ENCODE results near the gene RGSL1.

RGSL1 gene

GRCh38 chr1:182450087-182450486, at the start of gene RGSL1:
Gene RGSL1, plus strand, starts transcription at chr1:182450146. Its CDS starts 20 bp downstream, at chr1:182450166.
- DNase-seq = no peak

GRCh38 chr1:182400567-182400966, 49.4 kb upstream of the RGSL1 start, which contains the start of gene TEDDM1:
Gene TEDDM1, minus strand, starts transcription at chr1:182400667. Its CDS starts 182 bp downstream, at chr1:182400485.
- DNase-seq = no peak

GRCh38 chr1:182404781-182405180, 45.2 kb upstream of the RGSL1 start:
- no peak for DNase-seq

GRCh38 chr1:182405578-182405977, 44.4 kb upstream of the RGSL1 start:
- DNase-seq = no peak

- DNase-seq = no peak
These were observed 43.9 kb upstream of the RGSL1 start for GRCh38 chr1:182406012-182406411.

GRCh38 chr1:182407724-182408123, 42.2 kb upstream of the RGSL1 start:
- DNase-seq = no peak

DNA sequence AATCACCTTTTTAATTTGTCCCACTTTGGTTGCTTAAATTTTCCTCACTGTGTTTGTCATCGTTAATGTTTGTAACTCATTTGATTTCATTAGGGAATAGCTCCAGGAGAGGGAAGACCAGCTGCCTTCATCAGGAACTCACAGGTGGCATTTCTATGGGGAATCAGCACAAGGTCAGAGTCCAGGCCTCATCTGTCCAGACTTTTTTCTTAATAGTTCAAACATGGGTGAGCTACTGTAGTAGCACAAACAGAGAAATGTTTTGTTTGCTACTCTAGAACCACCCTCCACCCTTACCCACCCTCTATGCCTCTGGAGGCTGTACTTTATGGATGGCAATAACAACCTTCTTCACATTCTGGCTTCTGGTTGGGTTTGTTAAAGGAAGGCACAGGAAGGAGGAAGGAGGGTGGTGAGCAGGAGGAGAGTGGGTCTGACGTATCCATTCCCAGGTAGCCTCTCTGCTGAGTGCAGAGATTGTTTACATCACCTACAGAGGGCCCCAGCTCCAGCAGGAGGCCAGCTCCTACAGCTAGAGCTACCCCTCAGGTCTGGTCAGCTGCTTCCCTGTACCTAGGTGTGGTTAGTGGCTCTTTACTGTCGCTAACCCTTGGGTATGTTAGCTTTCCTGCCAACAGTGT, 41.4 kb upstream of the RGSL1 start:
- no peak for DNase-seq

DNA sequence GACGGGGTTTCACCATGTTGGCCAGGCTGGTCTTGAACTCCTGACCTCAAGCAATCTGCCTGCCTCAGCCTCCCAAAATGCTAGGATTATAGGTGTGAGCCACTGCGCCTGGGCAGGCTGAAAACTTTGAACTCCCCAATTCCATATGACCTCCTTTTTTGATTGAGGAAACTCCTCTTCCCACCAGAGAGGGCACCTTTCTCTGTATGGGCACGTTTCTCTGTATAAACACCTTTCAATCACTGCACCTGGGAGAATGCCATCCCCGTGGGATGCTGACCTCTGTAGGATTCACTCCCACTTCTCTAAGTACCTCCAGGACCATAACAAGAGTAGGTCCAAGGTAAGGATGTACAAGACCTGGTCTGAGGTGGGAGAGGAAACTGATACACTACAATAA, 39.8 kb upstream of the RGSL1 start:
- DNase-seq = no peak

DNA sequence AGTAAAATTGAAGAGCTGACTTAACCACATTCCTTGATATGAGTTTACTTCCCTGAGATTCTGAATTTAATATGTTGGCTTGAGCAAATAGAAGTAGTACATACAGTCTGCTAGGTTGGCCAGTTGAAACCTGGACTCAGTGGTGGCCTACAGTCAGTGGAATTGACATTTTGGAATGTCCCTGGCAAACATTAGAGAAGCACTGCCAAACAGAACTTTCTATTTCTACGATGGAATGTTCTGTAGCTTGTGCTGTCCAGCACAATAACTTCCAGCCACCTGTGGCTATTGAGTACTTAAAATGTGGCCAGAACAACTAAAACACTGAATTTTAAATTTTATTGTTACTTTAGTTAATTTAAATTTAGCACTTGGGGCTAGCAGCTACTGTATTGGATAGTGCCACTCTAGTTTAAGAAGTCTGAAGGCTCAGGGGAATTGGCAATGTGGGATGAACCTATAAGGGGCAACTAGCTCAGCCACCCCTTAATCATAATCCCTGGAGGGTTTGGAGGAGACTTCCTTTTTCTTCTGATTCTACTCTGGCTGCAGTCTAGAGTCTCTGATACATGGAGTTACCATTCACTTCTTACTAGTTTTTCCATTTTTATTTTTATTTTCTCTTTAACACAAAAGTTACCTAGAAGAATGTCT, 39.2 kb upstream of the RGSL1 start:
- no peak for DNase-seq

GRCh38 chr1:182413486-182413885, 36.5 kb upstream of the RGSL1 start:
- no peak for DNase-seq

GRCh38 chr1:182413969-182414368, 36.0 kb upstream of the RGSL1 start:
- DNase-seq = no peak

GRCh38 chr1:182415789-182416188, 34.2 kb upstream of the RGSL1 start:
- no peak for DNase-seq

DNA sequence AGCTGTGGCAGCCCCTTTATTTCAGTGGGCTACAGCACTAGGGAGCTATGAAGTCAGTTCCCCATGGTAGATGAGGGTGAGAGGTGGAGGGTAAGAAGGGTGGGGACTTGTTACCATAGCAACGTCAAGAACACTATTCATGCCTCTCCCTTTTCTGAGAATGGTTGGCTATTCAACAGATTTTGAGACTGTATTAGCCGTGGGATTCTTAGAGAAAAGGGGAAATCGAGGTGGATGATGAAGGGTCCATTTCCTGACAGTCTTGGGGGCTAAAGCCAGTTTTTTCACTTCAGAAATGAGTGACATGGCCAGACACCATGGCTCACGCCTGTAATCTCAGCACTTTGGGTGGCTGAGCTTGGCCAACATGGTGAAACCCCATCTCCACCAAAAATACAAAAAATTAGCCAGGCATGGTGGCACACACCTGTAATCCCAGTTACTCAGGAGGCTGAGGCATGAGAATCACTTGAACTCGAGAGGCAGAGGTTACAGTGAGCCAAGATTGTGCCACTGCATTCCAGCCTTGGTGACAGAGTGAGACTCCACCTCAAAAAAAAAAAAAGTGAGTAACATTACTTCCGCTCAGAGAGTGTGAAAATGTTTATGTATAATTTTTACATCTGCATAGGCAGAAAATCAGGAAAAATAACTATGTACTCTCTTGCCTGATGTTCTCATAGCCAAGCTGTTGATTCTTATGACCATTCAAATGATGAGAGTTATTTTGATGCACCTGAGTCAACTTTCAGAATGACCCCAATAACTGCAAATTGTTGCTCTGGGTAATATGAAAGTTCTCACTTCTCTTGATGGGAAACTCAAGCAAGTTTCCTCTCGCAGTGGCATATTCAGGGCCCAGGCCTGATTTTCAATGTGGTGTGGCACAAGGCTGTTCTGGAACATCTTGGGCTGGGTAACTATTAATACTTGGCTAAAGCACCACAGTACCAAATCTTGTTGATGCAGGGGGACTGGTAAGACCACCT, 23.2 kb upstream of the RGSL1 start:
- DNase-seq = no peak

DNA sequence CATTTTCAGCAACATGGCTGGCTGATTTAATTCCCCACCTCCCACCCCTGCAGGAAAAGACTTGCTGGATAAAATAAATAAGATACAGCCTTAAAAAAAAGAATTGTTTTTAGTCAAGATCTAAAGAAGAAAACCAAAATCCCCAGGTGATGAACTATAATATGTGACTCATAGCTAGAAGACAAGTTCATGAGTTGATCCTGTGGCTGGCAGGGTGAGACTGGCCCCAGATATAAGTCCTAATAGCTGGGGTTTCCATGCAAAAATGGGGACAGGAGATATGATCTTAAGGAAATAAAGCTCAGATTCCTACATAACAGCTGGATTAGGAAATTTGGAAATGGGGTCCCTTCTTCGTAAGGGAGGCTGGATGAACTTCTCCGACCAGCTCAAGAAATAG, 21.9 kb upstream of the RGSL1 start:
- no peak for DNase-seq

DNA sequence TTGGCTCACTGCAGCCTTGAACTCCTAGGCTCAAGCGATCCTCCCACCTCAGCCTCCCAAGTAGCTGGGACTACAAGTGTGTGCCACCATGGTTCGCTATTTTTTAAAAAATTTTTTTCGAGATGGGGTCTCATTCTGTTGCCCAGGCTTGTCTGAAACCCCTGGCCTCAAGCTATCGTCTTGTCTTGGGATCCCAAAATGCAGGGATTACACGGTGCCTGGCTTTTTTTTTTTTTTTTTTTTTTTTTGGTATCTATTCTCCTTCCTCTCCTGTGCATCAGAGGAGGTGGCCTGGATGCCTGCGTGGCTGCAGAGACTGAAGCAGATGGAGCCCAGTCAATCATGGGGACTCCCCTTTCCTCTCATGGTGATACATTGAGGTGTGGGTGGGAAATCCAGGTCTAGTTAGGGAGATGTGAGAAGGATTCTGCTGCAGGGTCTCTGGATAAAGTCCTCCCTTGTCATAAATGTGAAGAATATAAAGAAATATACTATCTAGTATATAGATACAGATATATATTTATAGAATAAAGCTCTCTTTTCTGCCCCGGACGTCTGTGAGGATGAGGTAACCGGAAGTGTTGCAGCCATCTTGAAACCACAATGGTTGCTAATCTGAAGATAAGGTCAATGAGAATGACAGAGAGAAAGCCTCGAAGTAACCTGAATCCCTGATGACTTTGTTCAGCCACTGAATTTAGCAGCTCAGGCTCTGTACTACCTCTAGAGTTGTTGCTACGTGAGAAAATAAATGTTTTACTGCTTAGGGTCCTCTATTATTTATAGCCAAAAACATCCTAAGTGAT, 19.5 kb upstream of the RGSL1 start:
- DNase-seq = no peak

- DNase-seq = no peak
These were observed 18.7 kb upstream of the RGSL1 start for GRCh38 chr1:182431278-182431677.

DNA sequence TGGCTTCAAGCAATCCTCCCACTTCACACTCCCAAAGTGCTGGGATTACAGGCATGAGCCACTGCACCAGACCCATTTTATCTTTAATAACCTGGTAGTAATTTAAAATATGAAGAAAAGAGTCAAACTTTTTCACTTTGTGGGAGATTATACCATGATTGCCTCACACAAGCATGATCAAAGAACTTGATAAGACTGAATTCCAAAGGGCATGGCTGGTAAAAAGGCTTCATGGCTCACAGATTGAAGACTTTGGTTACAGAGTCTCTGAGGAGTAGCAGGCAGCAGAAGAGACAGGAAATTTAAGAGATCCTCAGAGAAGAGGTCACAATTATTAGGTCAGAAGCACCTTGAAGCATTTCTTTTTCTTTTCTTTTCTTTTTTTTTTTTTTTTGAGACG, 16.4 kb upstream of the RGSL1 start:
- DNase-seq = no peak

DNA sequence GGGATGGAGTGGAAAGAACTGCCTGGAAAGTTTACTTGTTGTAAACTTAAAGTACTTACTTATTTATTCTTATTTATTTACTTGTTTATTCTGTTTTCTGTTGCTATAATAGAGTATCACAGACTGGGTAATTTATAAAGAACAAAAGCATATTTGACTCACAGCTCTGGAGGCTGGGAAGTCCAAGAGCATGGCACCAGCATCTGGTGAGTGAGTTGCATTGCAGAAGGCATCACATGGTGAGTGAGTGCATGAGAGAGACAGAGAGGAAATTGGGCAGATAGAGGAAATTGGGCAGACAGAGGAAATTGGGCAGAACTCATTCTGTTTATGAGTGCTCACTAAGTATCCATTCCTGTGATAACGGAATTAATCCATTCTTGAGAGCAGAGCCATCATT, 11.6 kb upstream of the RGSL1 start:
- DNase-seq = no peak

DNA sequence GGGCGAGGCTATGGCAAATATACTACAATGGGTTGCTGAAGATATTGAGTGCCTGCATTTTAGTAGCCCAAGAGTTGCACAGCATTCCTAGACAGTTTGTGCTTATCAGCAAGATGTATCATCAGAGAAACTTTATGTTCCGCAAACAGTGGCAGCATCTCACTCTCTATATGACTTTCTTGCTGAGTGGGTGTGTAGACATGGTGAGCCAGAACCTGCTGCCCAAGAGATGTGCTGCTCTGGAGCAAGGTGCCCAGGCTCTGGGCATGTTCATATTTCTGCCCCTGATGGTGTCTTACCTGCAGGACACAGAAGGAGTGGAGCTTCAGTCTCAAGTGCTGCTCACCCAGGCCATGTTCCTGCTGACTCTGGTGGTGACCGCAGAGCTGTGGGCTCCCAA, 8.2 kb upstream of the RGSL1 start:
- DNase-seq = no peak

DNA sequence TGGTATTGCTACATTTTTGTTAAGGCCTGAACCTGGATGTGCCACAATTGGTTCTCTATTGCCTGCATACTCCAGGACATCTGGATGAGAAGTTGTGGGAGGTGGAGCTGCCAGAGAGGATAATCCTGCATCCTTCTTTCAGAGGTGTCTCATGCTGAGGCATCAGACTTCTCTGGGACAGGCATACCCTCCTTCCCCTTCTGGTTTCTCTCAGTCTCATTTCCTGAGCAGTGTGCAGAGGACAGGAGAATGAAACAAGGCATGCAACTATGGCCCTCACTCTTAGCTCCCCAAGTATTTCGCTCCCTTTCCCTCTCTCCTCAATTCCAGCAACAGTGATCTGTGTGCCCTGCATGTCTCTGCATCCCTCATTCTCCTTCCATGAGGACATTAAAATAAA, 7.6 kb upstream of the RGSL1 start:
- no peak for DNase-seq

- DNase-seq = no peak
These were observed 5.4 kb upstream of the RGSL1 start for GRCh38 chr1:182444497-182444896.

GRCh38 chr1:182446033-182446669, 3.8 kb upstream of the RGSL1 start:
- no peak for DNase-seq
